ENCODE measurements around the gene MCMBP.

DNA sequence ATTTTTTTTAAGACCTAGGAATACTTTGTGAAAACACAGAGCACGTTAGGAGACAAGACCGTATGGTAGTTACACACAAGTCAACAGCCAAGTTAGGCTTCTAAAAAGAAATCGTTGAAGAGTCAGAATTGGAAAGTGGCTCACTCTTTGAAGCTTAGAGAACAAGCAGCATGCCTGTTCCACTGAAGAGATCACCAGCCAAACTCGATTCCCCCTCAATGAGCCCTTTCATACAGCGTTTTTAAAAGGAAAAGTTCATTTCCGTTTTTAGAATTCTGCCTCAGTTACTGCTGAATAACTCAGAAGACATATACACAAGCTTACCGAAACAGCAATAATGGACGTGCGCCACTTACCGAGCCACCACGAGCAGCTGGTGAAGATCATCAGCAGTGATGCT, 41.0 kb downstream of the MCMBP start:
- TF ChIP-seq, protein P1, sequence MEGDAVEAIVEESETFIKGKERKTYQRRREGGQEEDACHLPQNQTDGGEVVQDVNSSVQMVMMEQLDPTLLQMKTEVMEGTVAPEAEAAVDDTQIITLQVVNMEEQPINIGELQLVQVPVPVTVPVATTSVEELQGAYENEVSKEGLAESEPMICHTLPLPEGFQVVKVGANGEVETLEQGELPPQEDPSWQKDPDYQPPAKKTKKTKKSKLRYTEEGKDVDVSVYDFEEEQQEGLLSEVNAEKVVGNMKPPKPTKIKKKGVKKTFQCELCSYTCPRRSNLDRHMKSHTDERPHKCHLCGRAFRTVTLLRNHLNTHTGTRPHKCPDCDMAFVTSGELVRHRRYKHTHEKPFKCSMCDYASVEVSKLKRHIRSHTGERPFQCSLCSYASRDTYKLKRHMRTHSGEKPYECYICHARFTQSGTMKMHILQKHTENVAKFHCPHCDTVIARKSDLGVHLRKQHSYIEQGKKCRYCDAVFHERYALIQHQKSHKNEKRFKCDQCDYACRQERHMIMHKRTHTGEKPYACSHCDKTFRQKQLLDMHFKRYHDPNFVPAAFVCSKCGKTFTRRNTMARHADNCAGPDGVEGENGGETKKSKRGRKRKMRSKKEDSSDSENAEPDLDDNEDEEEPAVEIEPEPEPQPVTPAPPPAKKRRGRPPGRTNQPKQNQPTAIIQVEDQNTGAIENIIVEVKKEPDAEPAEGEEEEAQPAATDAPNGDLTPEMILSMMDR (IDR thresholded peaks at IDR 0.05; ENCODE audit: insufficient read depth, low read length) = no peak
- TF ChIP-seq GABPA (IDR thresholded peaks at IDR 0.05; ENCODE audit: low read depth) = no peak
- TF ChIP-seq, protein P2, sequence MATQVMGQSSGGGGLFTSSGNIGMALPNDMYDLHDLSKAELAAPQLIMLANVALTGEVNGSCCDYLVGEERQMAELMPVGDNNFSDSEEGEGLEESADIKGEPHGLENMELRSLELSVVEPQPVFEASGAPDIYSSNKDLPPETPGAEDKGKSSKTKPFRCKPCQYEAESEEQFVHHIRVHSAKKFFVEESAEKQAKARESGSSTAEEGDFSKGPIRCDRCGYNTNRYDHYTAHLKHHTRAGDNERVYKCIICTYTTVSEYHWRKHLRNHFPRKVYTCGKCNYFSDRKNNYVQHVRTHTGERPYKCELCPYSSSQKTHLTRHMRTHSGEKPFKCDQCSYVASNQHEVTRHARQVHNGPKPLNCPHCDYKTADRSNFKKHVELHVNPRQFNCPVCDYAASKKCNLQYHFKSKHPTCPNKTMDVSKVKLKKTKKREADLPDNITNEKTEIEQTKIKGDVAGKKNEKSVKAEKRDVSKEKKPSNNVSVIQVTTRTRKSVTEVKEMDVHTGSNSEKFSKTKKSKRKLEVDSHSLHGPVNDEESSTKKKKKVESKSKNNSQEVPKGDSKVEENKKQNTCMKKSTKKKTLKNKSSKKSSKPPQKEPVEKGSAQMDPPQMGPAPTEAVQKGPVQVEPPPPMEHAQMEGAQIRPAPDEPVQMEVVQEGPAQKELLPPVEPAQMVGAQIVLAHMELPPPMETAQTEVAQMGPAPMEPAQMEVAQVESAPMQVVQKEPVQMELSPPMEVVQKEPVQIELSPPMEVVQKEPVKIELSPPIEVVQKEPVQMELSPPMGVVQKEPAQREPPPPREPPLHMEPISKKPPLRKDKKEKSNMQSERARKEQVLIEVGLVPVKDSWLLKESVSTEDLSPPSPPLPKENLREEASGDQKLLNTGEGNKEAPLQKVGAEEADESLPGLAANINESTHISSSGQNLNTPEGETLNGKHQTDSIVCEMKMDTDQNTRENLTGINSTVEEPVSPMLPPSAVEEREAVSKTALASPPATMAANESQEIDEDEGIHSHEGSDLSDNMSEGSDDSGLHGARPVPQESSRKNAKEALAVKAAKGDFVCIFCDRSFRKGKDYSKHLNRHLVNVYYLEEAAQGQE (IDR thresholded peaks at IDR 0.05; ENCODE audit: insufficient replicate concordance, low read depth) = no peak
- no peak for TF ChIP-seq SPI1 (IDR thresholded peaks at IDR 0.05; ENCODE audit: borderline replicate concordance, low read depth)

Measured in HL-60 (cell line).